AG04449 (cell line): ENCODE data around the gene APEH.

Experiments used
- CTCF ChIA-PET: fragments of 350-600 bp; formaldehyde crosslinking; extraction: SDS; loops from one replicate; lab custom pipeline; 2021; ENCODE audit warnings: antibody characterized with exemption; lab: Yijun Ruan, JAX
- POLR2A ChIA-PET: fragments of 400-600, 350-600 bp; formaldehyde crosslinking; extraction: SDS; loops from one replicate; lab custom pipeline; 2020; ENCODE audit warnings: antibody characterized with exemption, inconsistent platforms; lab: Yijun Ruan, JAX
- DNase-seq: peaks from one replicate; pipeline ENCODE4 v3.0.0-alpha.2; 2010; ENCODE audit warnings: low read depth, low spot score
- H3K4me3 ChIP-seq: 2 replicates; pipeline ENCODE4 v1.5.1; 2011; ENCODE audit warnings: low read depth, mild to moderate bottlenecking, control low read depth, low read length
- TF ChIP-seq, protein P1 (sequence below): IDR thresholded peaks from one replicate; pipeline ENCODE4 v1.5.1; 2011; ENCODE audit warnings: mild to moderate bottlenecking, moderate library complexity, low read length, control low read depth, inconsistent platforms; ENCODE audit not compliant: insufficient read depth; ENCODE audit errors: missing control alignments

APEH gene

GRCh38 chr3:49639551-49639950 is 34.6 kb upstream of the APEH start:
- no peak overlapping the region for H3K4me3 ChIP-seq
- TF ChIP-seq, protein P1, sequence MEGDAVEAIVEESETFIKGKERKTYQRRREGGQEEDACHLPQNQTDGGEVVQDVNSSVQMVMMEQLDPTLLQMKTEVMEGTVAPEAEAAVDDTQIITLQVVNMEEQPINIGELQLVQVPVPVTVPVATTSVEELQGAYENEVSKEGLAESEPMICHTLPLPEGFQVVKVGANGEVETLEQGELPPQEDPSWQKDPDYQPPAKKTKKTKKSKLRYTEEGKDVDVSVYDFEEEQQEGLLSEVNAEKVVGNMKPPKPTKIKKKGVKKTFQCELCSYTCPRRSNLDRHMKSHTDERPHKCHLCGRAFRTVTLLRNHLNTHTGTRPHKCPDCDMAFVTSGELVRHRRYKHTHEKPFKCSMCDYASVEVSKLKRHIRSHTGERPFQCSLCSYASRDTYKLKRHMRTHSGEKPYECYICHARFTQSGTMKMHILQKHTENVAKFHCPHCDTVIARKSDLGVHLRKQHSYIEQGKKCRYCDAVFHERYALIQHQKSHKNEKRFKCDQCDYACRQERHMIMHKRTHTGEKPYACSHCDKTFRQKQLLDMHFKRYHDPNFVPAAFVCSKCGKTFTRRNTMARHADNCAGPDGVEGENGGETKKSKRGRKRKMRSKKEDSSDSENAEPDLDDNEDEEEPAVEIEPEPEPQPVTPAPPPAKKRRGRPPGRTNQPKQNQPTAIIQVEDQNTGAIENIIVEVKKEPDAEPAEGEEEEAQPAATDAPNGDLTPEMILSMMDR: no peak
- POLR2A ChIA-PET: no interaction called here
- no peak for DNase-seq
- CTCF ChIA-PET: interaction anchor here (1.5 kb wide), 1 partner anchor 32 kb away, joined by 3 read pairs; no protein-coding TSS in a partner anchor

GRCh38 chr3:49641292-49641691 is 32.9 kb upstream of the APEH start:
- CTCF ChIA-PET: interaction anchor here (1.3 kb wide), 1 partner anchor 102 kb away, joined by 6 read pairs; no protein-coding TSS in a partner anchor
- TF ChIP-seq, protein P1: no peak
- DNase-seq: no peak
- no peak overlapping the region for H3K4me3 ChIP-seq
- POLR2A ChIA-PET: no interaction called here

DNA sequence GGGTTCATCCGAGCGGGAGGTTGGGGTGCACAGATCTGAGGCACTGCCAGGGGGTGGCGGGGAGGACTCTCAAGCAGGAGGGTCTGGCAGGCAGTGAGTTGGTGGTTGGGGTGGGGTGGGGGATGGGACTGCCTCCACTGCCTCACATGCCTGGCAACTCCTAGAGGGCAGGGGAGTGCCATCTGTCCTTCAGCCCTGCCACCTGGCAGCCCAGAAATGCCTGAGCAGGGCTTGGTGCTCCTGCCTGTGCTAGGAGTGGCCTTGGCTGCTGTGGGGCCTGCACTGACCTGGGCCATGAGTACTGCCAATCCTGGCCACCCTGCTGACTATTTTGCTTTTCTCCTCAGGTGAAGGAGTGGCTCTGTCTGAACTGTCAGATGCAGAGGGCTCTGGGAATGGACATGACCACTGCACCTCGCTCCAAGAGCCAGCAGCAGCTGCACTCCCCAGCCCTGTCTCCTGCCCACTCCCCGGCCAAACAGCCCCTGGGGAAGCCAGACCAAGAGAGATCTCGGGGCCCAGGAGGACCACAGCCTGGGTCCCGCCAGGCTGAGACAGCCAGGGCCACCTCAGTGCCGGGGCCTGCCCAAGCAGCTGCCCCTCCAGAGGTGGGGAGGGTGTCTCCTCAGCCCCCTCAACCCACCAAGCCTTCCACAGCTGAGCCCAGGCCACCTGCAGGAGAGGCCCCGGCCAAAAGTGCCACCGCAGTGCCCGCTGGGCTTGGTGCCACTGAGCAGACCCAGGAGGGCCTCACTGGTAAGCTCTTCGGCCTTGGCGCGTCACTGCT is 32.0 kb upstream of the APEH start:
- H3K4me3 ChIP-seq: no peak overlapping the region
- no peak for DNase-seq
- CTCF ChIA-PET: interaction anchor here (1.3 kb wide), 1 partner anchor 103 kb away, joined by 6 read pairs; no protein-coding TSS in a partner anchor
- POLR2A ChIA-PET: no interaction called here
- TF ChIP-seq, protein P1: no peak

DNA sequence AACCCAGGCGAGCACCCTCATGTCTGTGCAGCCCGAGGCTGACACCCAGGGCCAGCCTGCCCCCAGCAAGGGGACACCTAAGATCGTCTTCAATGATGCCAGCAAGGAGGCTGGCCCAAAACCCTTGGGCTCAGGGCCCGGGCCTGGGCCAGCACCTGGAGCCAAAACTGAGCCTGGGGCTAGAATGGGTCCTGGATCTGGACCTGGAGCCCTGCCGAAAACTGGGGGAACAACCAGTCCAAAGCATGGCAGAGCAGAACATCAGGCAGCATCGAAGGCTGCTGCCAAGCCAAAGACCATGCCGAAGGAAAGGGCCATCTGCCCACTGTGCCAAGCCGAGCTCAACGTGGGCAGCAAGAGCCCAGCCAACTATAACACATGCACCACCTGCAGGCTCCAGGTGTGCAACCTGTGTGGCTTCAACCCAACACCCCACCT is 31.4 kb upstream of the APEH start:
- H3K4me3 ChIP-seq: no peak overlapping the region
- POLR2A ChIA-PET: no interaction called here
- CTCF ChIA-PET: interaction anchor here (1.0 kb wide), 1 partner anchor 29 kb away, joined by 5 read pairs; no protein-coding TSS in a partner anchor
- no peak for DNase-seq
- TF ChIP-seq, protein P1: no peak

GRCh38 chr3:49644684-49645083 is 29.5 kb upstream of the APEH start:
- TF ChIP-seq, protein P1: no peak
- no peak overlapping the region for H3K4me3 ChIP-seq
- POLR2A ChIA-PET: no interaction called here
- no peak for DNase-seq
- CTCF ChIA-PET: interaction anchor here (1.9 kb wide), 1 partner anchor 105 kb away, joined by 5 read pairs; no protein-coding TSS in a partner anchor

DNA sequence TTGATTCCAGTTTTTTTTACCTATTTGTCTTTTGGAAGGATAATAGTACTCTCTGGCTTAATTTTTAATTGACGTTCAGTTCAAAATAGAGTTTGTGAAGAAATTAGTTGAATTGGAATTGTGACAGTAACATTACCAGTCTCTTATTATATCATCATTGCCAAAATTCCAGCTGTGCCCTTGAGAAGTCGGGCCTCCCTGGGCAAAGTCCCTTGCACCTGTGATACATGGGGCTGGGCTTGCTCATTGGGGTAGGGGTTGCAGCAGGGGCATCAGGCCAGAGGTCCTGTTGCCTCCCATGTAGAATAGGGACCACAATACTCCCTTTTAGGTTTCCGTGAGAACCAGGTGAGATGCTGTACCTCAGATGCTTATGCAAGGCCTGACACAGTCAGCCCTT is 27.9 kb upstream of the APEH start:
- TF ChIP-seq, protein P1: no peak
- ChIA-PET CTCF (interaction anchor here (0.8 to 3.5 kb wide), 4 partner anchors 14 to 25 kb away, joined by 3 to 13 read pairs (median 4); no protein-coding TSS in a partner anchor), POLR2A (no interaction called here)
- no peak overlapping the region for H3K4me3 ChIP-seq
- no peak for DNase-seq
